GM21717 (cell line): ENCODE measurements around the gene TSPAN9.

Experiments
- ATAC-seq: cut with Tn5 transposase; IDR thresholded peaks from one replicate; pipeline ENCODE4 v1.9.1; 2021; ENCODE audit warnings: mild to moderate bottlenecking, moderate library complexity; ENCODE audit not compliant: unreplicated experiment

Gene TSPAN9

GRCh38 chr12:3137814-3138445 lies 60.8 kb downstream of the TSPAN9 start:
- no peak for ATAC-seq

GRCh38 chr12:3138941-3139511 lies 61.8 kb downstream of the TSPAN9 start:
- no peak for ATAC-seq

- no peak for ATAC-seq
These were observed 62.6 kb downstream of the TSPAN9 start for GRCh38 chr12:3139760-3140159.

GRCh38 chr12:3140284-3140683 lies 63.1 kb downstream of the TSPAN9 start:
- ATAC-seq = no peak

GRCh38 chr12:3141339-3142321 lies 64.5 kb downstream of the TSPAN9 start:
- ATAC-seq = no peak

GRCh38 chr12:3142386-3142785 lies 65.2 kb downstream of the TSPAN9 start:
- ATAC-seq = no peak

- ATAC-seq = no peak
These were observed 67.3 kb downstream of the TSPAN9 start for GRCh38 chr12:3144495-3144894.

- ATAC-seq = no peak
These were observed 67.9 kb downstream of the TSPAN9 start for GRCh38 chr12:3145033-3145432.

- ATAC-seq = no peak
These were observed 68.5 kb downstream of the TSPAN9 start for GRCh38 chr12:3145546-3146310.

GRCh38 chr12:3147260-3147659 lies 70.1 kb downstream of the TSPAN9 start:
- no peak for ATAC-seq

GRCh38 chr12:3148366-3149000 lies 71.3 kb downstream of the TSPAN9 start:
- ATAC-seq = no peak

- ATAC-seq = no peak
These were observed 72.5 kb downstream of the TSPAN9 start for GRCh38 chr12:3149515-3150307.

GRCh38 chr12:3150308-3150670 lies 73.1 kb downstream of the TSPAN9 start:
- no peak for ATAC-seq

- ATAC-seq = no peak
These were observed 74.0 kb downstream of the TSPAN9 start for GRCh38 chr12:3150931-3151835.

GRCh38 chr12:3152011-3152511 lies 74.9 kb downstream of the TSPAN9 start:
- no peak for ATAC-seq

- no peak for ATAC-seq
These were observed 75.7 kb downstream of the TSPAN9 start for GRCh38 chr12:3152892-3153291.

- ATAC-seq = no peak
These were observed 76.8 kb downstream of the TSPAN9 start for GRCh38 chr12:3154006-3154405.

- no peak for ATAC-seq
These were observed 78.7 kb downstream of the TSPAN9 start for GRCh38 chr12:3155702-3156370.
